NCI-H460 (cell line): ENCODE data around the gene HSD3B1. TPM values are rescaled to one million over a fixed set of nuclear protein-coding genes. Genes with fewer than 3 reads are reported as not detected.
A peak's percentile ranks its signal among the peaks of the same experiment; 100 is the strongest.
"Not testable (repeated sequence)": the region's sequence is repeated elsewhere in the genome, so short reads cannot be mapped to it uniquely, and the experiment has no call there.

Experiments
- DNase-seq: peaks from one replicate; pipeline ENCODE4 v3.0.0-alpha.2; 2016; ENCODE audit warnings: low read depth; ENCODE audit errors: extremely low read depth
- total RNA-seq: library from RNA; depleted of rRNA; stranded (reverse); fragments of >200 nt; shearing (Covaris generic); gene quantifications from 2 replicates; pipeline ENCODE4 v1.2.3, GENCODE V29; 2014

The HSD3B1 gene
- total RNA-seq, 1 experiment from 2014 or later: not detected

GRCh38 chr1:119489201-119489600, 17.8 kb upstream of the HSD3B1 start:
- DNase-seq: no peak

DNA sequence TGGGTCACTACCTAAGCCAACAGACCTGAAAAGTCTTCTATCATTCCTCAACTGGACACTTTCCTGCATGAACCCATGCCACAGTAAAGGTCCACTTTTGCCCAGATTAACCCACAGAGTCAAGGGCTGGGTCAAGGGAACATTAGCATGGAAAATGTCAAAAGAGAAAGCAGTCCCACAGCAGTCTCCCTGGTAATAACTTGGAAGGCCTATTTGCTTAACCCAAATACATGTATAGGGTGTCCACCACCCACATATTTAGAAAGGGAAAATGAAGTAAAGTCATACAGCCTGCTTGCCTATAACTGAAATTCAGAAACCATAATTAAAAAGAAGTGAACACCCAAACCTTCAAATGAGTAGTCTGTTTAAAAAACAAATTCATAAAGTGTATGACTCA, 16.1 kb upstream of the HSD3B1 start:
- no peak for DNase-seq

GRCh38 chr1:119492763-119493162, 14.2 kb upstream of the HSD3B1 start:
- DNase-seq: no peak

DNA sequence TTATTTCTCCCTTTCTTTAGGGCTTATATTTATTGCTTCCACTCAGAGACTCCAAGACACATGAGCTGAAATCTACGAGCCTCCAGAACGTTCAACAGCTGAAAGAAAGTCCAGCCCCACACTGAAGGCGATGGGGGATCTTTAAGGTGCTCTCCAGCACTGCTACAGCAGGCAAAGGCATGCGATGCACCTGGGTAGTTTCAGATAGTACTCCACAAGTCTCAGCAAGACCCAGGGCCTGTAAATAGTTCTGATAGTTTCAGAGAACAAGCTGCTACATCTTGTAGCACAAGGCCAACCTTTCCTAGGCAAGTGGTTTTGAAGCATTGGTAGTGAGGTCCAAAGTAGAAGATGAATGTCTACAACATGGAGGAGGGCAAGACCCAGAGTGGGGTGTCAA, 2.2 kb upstream of the HSD3B1 start:
- DNase-seq: no peak

DNA sequence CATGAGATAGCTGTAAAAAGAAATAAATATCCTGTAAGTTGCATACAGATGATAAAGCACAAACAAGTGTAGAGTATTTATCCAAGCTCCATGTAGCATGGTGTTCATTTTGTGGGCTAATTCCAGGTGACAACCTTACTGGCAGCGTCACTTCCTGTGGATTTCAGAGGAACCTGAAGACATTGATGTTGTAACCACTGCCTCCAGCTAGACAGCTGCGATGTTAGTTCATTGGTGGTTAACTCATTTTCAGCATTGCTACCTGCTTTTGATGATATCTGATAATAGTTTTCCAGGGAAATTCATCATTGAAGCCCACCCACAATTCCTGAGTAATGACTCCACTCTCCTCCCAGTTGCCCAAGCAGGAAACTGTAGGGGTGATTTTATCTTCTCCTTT, 3.0 kb downstream of the HSD3B1 start:
- DNase-seq: no peak

- no peak for DNase-seq
Observed at GRCh38 chr1:119515221-119515620, 8.2 kb downstream of the HSD3B1 start.

DNA sequence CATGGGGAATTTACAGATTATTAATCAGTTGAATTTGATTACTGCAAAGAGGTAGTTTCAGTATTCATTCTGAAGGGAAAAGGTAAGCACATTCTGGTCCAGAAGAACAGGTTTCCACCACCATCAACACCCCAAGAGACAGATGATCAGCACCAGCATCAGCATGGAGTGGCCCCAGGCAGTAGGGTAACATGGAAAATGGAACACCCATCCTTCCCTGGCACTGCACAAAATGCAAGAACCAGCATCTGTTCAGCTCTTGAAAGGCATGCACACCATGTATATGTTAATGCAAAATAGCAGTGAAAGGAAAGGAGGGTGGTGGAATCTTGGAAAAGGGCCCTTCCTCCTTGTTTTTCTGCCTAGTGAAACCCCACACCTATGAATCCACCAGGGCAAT, 9.2 kb downstream of the HSD3B1 start:
- DNase-seq: no peak

DNA sequence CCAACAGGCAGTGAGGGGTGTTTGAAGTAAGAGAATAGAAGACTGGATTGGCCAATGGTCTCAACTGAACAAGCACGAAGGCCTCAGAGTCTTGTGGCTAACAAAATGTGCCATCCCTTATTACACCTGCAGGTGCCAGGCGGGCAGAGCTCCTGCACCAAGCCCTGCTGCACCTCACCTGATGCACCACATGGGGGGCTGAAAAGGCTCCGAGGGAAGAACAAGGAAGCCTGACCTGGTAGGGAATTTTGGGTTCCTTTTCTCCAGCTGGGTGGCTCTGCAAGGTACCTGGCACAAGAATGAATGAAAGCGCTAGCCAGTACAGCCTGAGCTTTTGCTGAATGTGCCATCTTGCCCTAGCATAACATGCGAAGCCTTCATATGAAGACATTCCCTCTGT, 9.7 kb downstream of the HSD3B1 start:
- DNase-seq: no peak

DNA sequence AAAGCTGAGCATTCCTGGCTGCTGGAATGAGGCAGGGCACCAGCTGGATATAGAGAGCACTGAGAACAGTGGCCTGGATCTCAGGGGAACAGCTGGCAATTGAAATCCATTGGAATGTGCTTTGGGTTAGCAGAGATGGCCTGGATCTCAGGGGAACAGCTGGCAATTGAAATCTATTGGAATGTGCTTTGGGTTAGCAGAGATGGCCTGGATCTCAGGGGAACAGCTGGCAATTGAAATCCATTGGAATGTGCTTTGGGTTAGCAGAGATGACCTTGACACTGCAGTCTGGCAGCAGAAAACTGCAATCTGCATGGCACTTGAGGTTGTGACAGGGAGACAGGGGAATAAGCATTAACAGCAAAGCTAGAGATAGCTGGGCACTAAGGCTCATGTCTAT, 10.7 kb downstream of the HSD3B1 start:
- not testable (repeated sequence) for DNase-seq

- no peak for DNase-seq
Observed at GRCh38 chr1:119531606-119532323, 24.8 kb downstream of the HSD3B1 start.

DNA sequence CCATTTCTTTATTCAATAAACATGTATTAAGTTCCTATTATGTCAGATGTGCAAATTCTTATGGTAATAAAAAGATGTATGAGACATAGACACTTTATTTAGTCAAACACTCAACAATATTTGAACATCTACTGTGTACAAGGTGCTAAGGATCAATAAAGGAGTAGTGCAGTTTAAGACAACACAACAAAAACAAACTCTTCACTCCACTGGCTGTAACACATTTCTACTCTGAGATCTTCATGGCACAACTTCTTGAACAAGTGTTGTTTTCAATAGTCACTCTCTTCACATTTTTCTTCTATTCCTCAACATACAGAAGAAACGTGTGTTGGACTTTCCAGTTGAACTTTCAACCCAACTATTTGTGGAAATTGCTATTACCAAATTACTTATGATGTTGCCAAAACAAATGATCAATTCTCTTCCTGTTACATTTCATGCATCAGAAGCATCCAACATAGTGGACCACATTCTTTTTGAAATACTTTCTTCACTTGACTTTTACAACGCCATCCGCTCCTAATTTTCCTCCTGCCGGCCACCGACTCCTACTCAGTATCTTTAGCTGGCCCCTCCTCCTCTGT, 25.4 kb downstream of the HSD3B1 start:
- DNase-seq: no peak

DNA sequence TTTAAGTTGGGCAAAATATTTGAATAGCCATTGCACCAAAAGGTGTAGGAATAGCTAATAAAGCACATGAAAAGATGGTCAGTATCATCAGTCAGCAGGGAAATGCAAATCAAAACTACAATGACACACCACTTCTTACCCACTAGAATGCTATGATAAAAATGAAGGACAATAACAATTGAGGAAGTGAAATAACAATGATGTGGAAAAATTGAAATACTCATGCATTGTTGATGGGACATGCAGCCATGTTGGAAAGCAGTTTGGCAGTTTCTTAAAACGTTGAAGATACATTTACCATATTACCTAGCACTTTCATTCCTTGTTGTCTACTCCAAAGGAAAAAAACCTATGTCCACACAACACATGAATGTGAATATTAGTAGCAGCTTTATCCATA, 28.4 kb downstream of the HSD3B1 start:
- DNase-seq: no peak

DNA sequence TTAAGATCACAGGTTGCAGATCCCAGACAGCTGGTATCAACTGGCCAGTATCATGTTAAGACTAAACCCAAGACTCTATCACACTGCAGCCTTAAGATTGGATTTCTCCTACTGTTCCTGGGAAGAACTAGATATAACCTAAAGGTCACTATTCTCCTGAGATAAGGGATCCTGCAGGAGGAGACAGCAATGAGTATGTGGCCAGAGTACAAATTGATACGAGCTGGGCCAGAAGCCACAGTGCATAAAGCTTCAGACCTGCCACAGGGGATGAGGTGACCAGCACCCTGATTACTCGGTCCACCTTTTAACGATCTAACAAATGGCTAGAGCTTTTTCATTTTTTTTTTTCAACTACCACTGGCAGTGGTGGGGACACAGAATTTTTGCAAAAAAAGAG, 31.0 kb downstream of the HSD3B1 start:
- no peak for DNase-seq

DNA sequence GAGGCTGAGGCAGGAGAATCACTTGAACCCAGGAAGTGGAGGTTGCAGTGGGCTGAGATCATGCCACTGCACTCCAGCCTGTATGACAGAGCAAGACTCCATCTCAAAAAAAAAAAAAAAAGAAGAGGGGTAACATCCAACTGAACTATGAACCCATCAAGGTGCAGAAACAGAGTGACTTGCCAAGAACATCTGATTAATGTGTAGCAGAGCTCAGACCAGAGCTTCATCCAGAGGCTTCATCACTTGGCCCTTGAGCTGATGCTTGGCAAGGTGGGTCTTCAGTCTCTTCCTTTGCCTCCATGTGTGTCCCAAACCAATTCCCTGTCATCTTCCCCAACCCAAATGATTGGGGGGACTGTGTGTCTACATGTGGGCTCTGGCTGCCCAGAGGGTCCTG, 32.6 kb downstream of the HSD3B1 start:
- no peak for DNase-seq

- no peak for DNase-seq
Observed at GRCh38 chr1:119541389-119541788, 34.4 kb downstream of the HSD3B1 start.

- no peak for DNase-seq
Observed at GRCh38 chr1:119542492-119542946, 35.5 kb downstream of the HSD3B1 start.

- DNase-seq: no peak
Observed at GRCh38 chr1:119544165-119544762, 37.3 kb downstream of the HSD3B1 start.

DNA sequence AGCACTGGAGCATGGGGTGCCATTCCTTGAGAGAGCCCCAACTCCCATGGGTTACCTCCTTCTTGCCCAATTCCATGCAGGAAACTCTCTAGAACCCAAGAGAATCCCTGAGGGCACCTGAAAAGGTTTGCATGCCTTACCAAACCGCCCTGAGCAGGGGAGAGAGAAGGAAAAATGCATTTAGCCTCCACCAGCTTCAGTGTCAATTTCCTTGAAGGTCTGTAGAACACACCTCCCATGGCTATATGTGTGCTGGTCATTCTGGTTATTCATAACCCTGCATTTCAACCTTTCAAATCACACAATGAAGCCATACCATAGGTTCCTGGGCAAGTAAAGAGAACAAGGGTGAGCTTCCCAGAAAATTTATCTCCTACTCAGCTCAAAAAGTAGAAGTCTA, 39.6 kb downstream of the HSD3B1 start:
- DNase-seq: no peak

DNA sequence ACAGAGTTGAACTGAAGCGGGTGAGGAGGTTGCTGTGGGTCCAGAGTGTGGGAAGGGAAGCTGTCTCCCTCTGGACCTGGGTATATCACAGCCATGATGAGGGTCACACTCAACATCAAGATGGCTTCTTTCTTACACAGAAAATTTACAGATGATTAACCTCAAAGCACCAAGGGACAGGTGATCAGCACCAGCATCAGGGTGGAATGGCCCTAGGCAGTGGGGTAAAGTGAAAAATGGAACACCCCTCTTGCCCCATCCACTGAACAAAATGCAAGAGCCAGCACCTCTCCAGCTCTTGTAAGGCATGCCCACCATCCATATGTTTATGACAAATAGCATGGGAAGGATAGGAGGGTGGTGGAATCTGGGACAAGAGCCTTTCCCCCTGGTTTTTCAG, 40.3 kb downstream of the HSD3B1 start:
- DNase-seq: no peak

GRCh38 chr1:119547805-119548204, 40.8 kb downstream of the HSD3B1 start:
- DNase-seq: no peak

DNA sequence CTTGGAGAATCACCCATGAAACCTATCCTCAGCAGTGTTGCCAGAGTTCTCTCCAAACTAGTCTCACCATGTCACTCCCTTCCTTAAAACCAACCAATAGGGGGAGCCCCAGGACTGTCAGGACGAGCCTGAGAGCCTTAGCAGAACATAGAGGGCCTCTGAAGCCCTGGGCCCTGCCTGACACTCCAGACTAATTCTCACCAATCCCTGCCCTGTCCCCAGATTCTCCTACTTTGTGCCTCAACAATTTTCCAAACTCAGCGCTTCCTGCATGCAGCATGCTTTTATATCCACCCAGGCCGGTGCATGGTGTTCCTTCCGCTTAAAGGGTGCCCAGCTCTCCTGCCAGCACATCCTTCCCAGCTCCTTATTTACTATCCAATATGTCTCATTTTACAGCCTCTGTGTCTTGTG, 42.7 kb downstream of the HSD3B1 start:
- DNase-seq: peak; percentile 51

DNA sequence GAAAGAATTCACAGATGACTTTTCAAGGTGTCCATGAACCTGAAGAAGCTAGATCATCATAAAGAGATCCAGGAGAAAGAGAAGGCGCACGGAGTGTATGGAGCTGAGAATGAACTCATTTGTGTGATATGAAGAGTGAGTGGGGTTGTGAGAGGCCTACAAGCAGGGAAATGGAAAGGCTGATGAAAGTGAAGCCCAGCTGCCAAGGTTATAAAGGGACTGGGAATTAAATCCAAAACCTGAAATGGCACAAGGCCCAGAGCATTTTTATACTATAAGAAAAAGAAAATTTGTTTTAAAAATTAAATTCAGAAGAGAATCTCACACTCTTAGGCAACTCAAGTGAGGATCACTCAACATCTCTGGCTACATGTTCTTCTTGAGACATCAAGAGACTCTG, 43.4 kb downstream of the HSD3B1 start:
- DNase-seq: no peak
